K562 (cell line): ENCODE results near the gene CDH5.

Experiments
- C11orf30 ChIP-seq: fragments of 450-650 bp; IDR thresholded peaks from 2 replicates; pipeline ENCODE4 v1.6.1; 2016; ENCODE audit warnings: low read depth, mild to moderate bottlenecking
- CTCF ChIP-seq, 3 experiments: IDR thresholded peaks in 2 of 3; conservative IDR thresholded peaks in 1 of 3; 2 replicates each; pipeline ENCODE4 v1.5.1; 2011 to 2012; ENCODE audit warnings: low read length in 3 of 3, mild to moderate bottlenecking in 3 of 3, control low read depth in 2 of 3, improper control_type of control experiment in 1 of 3, inconsistent platforms in 1 of 3, low read depth in 1 of 3, mixed read lengths in 1 of 3, moderate library complexity in 1 of 3; ENCODE audit not compliant: insufficient read depth in 2 of 3
- ILF3 ChIP-seq: fragments of 450-650 bp; IDR thresholded peaks from 2 replicates; pipeline ENCODE4 v1.6.1; 2018; ENCODE audit warnings: antibody characterized with exemption, mild to moderate bottlenecking, moderate library complexity, borderline replicate concordance
- JUN ChIP-seq, 2 experiments: sonication (generic) in 1 of 2; formaldehyde crosslinking in 1 of 2; IDR thresholded peaks; 2 replicates each; pipeline versions ENCODE4 v1.6.1 to v1.8.0; 2012 to 2022; ENCODE audit warnings: borderline replicate concordance in 2 of 2, mild to moderate bottlenecking in 2 of 2, improper control_type of control experiment in 1 of 2, low read depth in 1 of 2, low read length in 1 of 2, missing genetic modification reagents in 1 of 2
- MAX ChIP-seq: sonication (generic); formaldehyde crosslinking; IDR thresholded peaks from 2 replicates; pipeline ENCODE4 v1.9.0; 2022; ENCODE audit warnings: mild to moderate bottlenecking, missing genetic modification reagents
- NFATC3 ChIP-seq: fragments of 450-650 bp; IDR thresholded peaks from 2 replicates; pipeline ENCODE4 v1.6.1; 2017; ENCODE audit warnings: mild to moderate bottlenecking
- NR2C2 ChIP-seq, 2 experiments: fragments of 200-800 bp in 1 of 2; sonication (Bioruptor generic) in 1 of 2; sonication (generic) in 1 of 2; formaldehyde crosslinking in 1 of 2; IDR thresholded peaks; 2 replicates each; pipeline versions ENCODE4 v1.6.1 to v1.8.0; 2016 to 2022; ENCODE audit warnings: mild to moderate bottlenecking in 1 of 2, missing compliant biosample characterization in 1 of 2, missing genetic modification characterization in 1 of 2, missing genetic modification reagents in 1 of 2
- PATZ1 ChIP-seq: fragments of 250-450 bp; sonication (Bioruptor Pico); IDR thresholded peaks from 2 replicates; pipeline ENCODE4 v1.5.0; 2020; ENCODE audit warnings: mild to moderate bottlenecking, borderline replicate concordance
- POLR2AphosphoS5 ChIP-seq: IDR thresholded peaks from 2 replicates; pipeline ENCODE4 v1.6.1; 2011; ENCODE audit warnings: mild to moderate bottlenecking, low read depth, low read length, moderate library complexity; ENCODE audit not compliant: control insufficient read depth, insufficient read depth
- ZMIZ1 ChIP-seq, 2 experiments: fragments of 150-350 bp in 1 of 2; IDR thresholded peaks; 2 replicates each; pipeline ENCODE4 v1.6.1; 2012 to 2016; ENCODE audit warnings: low read depth in 2 of 2, low read length in 2 of 2, mild to moderate bottlenecking in 1 of 2, moderate library complexity in 1 of 2

- no peak for TF ChIP-seq ZMIZ1 (IDR thresholded peaks at IDR 0.05; ENCODE audit: low read depth in 2 of 2, low read length in 2 of 2)
- TF ChIP-seq CTCF (IDR thresholded peaks at IDR 0.05 in 2 of 3, conservative IDR thresholded peaks at IDR 0.05 in 1 of 3; ENCODE audit: insufficient read depth in 2 of 3, low read depth in 1 of 3, low read length in 3 of 3), result no peak
- TF ChIP-seq JUN (IDR thresholded peaks at IDR 0.05; ENCODE audit: borderline replicate concordance, low read depth, low read length), result no peak
- TF ChIP-seq JUN (CRISPR knock-in tag; IDR thresholded peaks at IDR 0.05; ENCODE audit: borderline replicate concordance), result no peak
- TF ChIP-seq NR2C2 (CRISPR knock-in tag; IDR thresholded peaks at IDR 0.05), result no peak
- no peak for TF ChIP-seq NR2C2 (tag; IDR thresholded peaks at IDR 0.05)
- TF ChIP-seq ILF3, result no peak
- no peak for TF ChIP-seq POLR2AphosphoS5
- no peak for TF ChIP-seq C11orf30
- TF ChIP-seq NFATC3, result no peak
- TF ChIP-seq PATZ1, result no peak
- no peak for TF ChIP-seq MAX (CRISPR knock-in tag)
These were observed 13.4 kb upstream of the CDH5 start for GRCh38 chr16:66353055-66353454.
